K562 (cell line): ENCODE data around the gene ZKSCAN4.

Source experiments
- ILF3 ChIP-seq: fragments of 450-650 bp; IDR thresholded peaks from 2 replicates; pipeline ENCODE4 v1.6.1; 2018; ENCODE audit warnings: antibody characterized with exemption, mild to moderate bottlenecking, moderate library complexity, borderline replicate concordance
- RAD21 ChIP-seq, 2 experiments: fragments of 250-450 bp in 1 of 2; fragments of 450-650 bp in 1 of 2; sonication (Bioruptor Pico) in 1 of 2; formaldehyde crosslinking in 1 of 2; IDR thresholded peaks in 1 of 2; conservative IDR thresholded peaks in 1 of 2; 2 replicates each; pipeline versions ENCODE4 v1.4.0 to v1.8.0; 2020 to 2022; ENCODE audit warnings: mild to moderate bottlenecking in 2 of 2, moderate library complexity in 1 of 2
- TF ChIP-seq, protein P1 (sequence below): sonication (generic); formaldehyde crosslinking; IDR thresholded peaks from 2 replicates; pipeline ENCODE4 v1.8.0; 2022; ENCODE audit warnings: missing genetic modification reagents, mild to moderate bottlenecking, borderline replicate concordance

GRCh38 chr6:28274888-28275287, 22.8 kb upstream of the ZKSCAN4 start:
- TF ChIP-seq ILF3, result no peak
- TF ChIP-seq RAD21 (CRISPR knock-in tag; conservative IDR thresholded peaks at IDR 0.05 in 1 of 2, IDR thresholded peaks at IDR 0.05 in 1 of 2), result no peak
- TF ChIP-seq, protein P1, sequence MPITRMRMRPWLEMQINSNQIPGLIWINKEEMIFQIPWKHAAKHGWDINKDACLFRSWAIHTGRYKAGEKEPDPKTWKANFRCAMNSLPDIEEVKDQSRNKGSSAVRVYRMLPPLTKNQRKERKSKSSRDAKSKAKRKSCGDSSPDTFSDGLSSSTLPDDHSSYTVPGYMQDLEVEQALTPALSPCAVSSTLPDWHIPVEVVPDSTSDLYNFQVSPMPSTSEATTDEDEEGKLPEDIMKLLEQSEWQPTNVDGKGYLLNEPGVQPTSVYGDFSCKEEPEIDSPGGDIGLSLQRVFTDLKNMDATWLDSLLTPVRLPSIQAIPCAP (CRISPR knock-in tag), result no peak
